ENCODE measurements around the gene NWD2. TPM values are rescaled to one million over a fixed set of nuclear protein-coding genes. Genes with fewer than 3 reads are reported as not detected.

NWD2 gene
- total RNA-seq, 1 donor from 2014 or later, result 1.5 TPM

DNA sequence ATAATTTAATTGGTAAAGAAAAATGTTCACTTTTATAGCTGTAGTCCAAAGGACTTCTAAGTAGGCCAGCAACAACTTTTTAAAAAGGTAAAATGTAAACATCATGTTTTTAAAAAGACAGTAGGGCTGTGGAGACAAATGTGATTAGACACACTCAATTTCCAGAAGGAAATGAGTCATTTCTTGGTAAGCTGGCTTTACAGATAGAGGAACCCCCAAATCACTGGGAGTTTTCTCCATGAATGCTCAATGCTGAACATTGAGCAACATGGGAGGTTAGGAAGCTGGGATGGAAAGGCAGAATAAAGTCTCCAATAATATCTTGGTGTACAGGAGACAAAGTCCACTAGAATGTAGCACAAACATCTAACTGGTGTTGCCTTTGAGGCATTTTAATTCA lies 121.3 kb downstream of the NWD2 start:
- DNase-seq (ENCODE audit: extremely low spot score, unreplicated experiment), result no peak
- H3K4me3 Mint-ChIP-seq, result no peak overlapping the region
- peaks cover 7% of the 10 kb centered on the region for H3K27me3 Mint-ChIP-seq
- TF ChIP-seq, protein P1, sequence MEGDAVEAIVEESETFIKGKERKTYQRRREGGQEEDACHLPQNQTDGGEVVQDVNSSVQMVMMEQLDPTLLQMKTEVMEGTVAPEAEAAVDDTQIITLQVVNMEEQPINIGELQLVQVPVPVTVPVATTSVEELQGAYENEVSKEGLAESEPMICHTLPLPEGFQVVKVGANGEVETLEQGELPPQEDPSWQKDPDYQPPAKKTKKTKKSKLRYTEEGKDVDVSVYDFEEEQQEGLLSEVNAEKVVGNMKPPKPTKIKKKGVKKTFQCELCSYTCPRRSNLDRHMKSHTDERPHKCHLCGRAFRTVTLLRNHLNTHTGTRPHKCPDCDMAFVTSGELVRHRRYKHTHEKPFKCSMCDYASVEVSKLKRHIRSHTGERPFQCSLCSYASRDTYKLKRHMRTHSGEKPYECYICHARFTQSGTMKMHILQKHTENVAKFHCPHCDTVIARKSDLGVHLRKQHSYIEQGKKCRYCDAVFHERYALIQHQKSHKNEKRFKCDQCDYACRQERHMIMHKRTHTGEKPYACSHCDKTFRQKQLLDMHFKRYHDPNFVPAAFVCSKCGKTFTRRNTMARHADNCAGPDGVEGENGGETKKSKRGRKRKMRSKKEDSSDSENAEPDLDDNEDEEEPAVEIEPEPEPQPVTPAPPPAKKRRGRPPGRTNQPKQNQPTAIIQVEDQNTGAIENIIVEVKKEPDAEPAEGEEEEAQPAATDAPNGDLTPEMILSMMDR (conservative IDR thresholded peaks at IDR 0.05), result no peak
- no peaks in the 10 kb centered on the region for H3K36me3 Mint-ChIP-seq
- H3K27ac Mint-ChIP-seq, result no peak overlapping the region
- no peaks in the 10 kb centered on the region for H3K4me1 Mint-ChIP-seq (ENCODE audit: unreplicated experiment)
- H3K9me3 Mint-ChIP-seq, result no peaks in the 10 kb centered on the region

DNA sequence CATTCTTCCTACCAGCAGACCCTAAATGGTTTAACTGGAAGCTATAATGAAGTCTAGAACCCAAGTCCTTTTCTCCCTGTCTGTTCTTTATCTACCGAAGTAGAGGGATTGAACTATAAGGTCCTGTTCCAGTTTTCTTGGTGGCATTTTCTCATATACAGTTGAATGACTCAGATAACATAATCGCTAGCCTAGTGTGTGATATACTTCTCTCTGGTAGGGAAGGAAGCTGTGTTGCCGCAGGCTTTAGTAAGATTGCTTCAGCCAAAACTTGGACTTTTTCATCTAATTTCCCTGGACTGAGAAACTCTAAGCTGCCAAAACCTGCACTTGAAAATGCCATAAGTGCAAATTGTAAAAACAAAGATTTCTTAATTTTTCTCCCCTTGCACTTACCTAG lies 123.4 kb downstream of the NWD2 start:
- no peaks in the 10 kb centered on the region for H3K4me1 Mint-ChIP-seq (ENCODE audit: unreplicated experiment)
- TF ChIP-seq, protein P1 (conservative IDR thresholded peaks at IDR 0.05), result no peak
- H3K27ac Mint-ChIP-seq, result no peak overlapping the region
- no peak overlapping the region for H3K4me3 Mint-ChIP-seq
- H3K36me3 Mint-ChIP-seq, result no peaks in the 10 kb centered on the region
- H3K9me3 Mint-ChIP-seq, result no peaks in the 10 kb centered on the region
- H3K27me3 Mint-ChIP-seq, result peaks cover 7% of the 10 kb centered on the region
- no peak for DNase-seq (ENCODE audit: extremely low spot score, unreplicated experiment)

DNA sequence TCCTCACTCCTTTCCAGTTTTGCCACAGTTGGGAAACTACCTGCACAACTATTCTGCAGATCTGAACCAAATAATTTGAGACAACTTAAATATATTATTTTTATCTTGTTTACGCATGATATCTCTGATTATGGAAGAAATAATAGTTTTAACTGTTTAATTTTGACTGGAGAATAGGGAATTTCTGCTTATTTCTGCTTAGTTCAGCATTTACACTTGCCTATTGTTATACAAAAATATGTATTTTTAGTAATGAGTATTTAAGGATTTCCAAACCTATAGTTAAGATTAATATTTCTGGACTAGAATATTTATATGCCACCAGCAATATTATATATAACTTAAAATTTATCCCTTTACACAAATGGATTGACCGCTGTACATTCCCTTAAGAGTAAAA lies 125.5 kb downstream of the NWD2 start:
- no peak overlapping the region for H3K27ac Mint-ChIP-seq
- H3K4me3 Mint-ChIP-seq, result no peak overlapping the region
- peaks cover 7% of the 10 kb centered on the region for H3K27me3 Mint-ChIP-seq
- no peaks in the 10 kb centered on the region for H3K9me3 Mint-ChIP-seq
- no peaks in the 10 kb centered on the region for H3K4me1 Mint-ChIP-seq (ENCODE audit: unreplicated experiment)
- TF ChIP-seq, protein P1 (conservative IDR thresholded peaks at IDR 0.05), result no peak
- DNase-seq (ENCODE audit: extremely low spot score, unreplicated experiment), result no peak
- H3K36me3 Mint-ChIP-seq, result no peaks in the 10 kb centered on the region

DNA sequence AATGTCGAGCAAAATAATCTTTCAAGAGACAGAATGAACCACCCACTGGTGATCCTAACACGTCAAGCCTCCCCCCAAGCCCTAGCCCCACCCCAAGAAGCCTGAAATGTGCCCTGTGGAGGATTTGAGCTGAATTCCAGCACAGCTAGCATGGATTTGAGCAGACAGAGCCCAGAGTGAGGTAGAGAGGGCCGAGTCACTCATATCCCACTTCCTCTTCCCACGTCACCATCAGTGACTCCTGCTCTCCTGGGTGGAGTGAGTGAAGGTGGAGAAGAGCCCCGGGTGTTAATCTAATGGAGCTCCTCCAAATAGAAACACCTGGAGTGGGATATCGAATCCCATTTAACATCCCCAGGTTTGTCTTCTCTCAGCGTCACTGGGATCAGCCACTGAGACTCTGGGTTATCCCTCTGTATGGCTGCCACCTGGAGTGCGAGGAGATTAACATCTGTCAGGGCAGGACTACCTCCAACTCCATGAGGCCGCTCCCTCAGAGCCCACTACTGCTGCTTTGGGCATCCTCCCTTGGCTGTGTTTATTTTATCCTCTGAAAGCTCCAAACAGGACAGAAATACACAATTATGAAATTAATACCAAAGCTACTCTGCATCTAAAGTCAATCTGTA lies 136.6 kb downstream of the NWD2 start:
- TF ChIP-seq, protein P1 (conservative IDR thresholded peaks at IDR 0.05), result no peak
- Mint-ChIP-seq H3K4me1 (ENCODE audit: unreplicated experiment) (no peaks in the 10 kb centered on the region), H3K27ac (no peak overlapping the region), H3K27me3 (no peaks in the 10 kb centered on the region), H3K36me3 (no peaks in the 10 kb centered on the region), H3K9me3 (no peaks in the 10 kb centered on the region), H3K4me3 (no peak overlapping the region)
- DNase-seq (ENCODE audit: extremely low spot score, unreplicated experiment), result no peak

DNA sequence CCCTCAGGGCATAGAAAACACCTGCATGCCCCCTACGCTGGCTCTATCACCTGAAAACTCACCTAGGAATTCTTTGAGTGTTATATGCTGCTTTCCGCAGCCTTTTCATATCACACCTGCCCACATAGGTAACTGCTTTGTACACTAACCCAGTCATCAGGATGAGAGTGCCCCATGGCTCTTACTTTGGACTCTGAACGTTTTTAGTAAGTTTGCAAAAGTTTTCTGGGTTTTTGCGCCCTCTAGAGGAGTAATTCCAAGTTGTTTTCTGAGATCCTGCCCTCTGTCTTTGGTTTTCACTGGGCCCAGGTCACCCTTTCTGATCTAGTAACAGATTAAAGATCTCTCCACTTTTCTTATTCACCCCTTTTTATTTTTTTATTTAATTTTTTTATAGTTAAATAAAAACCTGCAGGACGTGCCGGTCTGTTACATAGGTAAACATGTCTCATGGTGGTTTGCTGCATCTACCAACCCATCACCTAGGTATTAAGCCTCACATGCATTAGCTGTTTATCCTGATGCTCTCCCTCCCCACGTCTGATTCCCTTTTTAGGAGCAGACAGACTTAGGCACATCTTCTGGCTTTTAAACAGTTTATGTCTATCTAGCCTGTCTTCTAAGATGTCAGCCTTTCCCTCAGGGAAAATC lies 139.2 kb downstream of the NWD2 start:
- Mint-ChIP-seq H3K9me3 (no peaks in the 10 kb centered on the region), H3K27me3 (peaks cover 3% of the 10 kb centered on the region), H3K4me3 (no peak overlapping the region), H3K36me3 (no peaks in the 10 kb centered on the region), H3K4me1 (ENCODE audit: unreplicated experiment) (no peaks in the 10 kb centered on the region), H3K27ac (no peak overlapping the region)
- DNase-seq (ENCODE audit: extremely low spot score, unreplicated experiment), result no peak
- TF ChIP-seq, protein P1 (conservative IDR thresholded peaks at IDR 0.05), result peak; percentile 84
